IMR-90 (cell line): Measurements from ENCODE around the gene JAKMIP1. TPM values are rescaled to one million over a fixed set of nuclear protein-coding genes. Genes with fewer than 3 reads are reported as not detected.

Experiments
- ATAC-seq: fragments of 200-7000 bp; cut with Tn5 transposase; 2 replicates; pipeline ENCODE4 v1.9.1; 2020; ENCODE audit warnings: low read depth, mild to moderate bottlenecking, moderate library complexity
- BruUV-seq: library from RNA; stranded (reverse); fragments of 400-500 nt; replicated peaks from 2 replicates; lab custom pipeline; 2021; lab: Mats Ljungman, UMichigan
- CTCF ChIA-PET: fragments of 300-600 bp; formaldehyde crosslinking; extraction: SDS; loops from one replicate; lab custom pipeline; 2021; ENCODE audit warnings: antibody characterized with exemption; lab: Yijun Ruan, JAX
- POLR2A ChIA-PET: fragments of 300-600 bp; sonication (Branson Sonifier 250); formaldehyde crosslinking; loops from one replicate; lab custom pipeline; 2022; ENCODE audit warnings: antibody characterized with exemption; ENCODE audit not compliant: unreplicated experiment; lab: Charles Lee
- DNase-seq: peaks from one replicate; pipeline ENCODE4 v3.0.0; 2013
- H2AFZ ChIP-seq: replicated peaks from 2 replicates; pipeline ENCODE3; 2013; ENCODE audit warnings: low read length, mild to moderate bottlenecking; ENCODE audit not compliant: poor library complexity
- H2AK5ac ChIP-seq: 2 replicates; pipeline ENCODE4 v1.6.1; 2013; ENCODE audit warnings: low read depth, low read length, inconsistent platforms
- H2AK9ac ChIP-seq: replicated peaks from 2 replicates; pipeline ENCODE3; 2013; ENCODE audit warnings: mild to moderate bottlenecking, low read depth, low read length, moderate library complexity; ENCODE audit not compliant: poor library complexity
- H2BK120ac ChIP-seq: 2 replicates; pipeline ENCODE4 v1.6.1; 2013; ENCODE audit warnings: low read depth, low read length, inconsistent platforms
- H2BK15ac ChIP-seq: 3 replicates; pipeline ENCODE4 v1.6.1; 2013; ENCODE audit warnings: low read depth, low read length, inconsistent platforms
- H2BK20ac ChIP-seq: 2 replicates; pipeline ENCODE4 v1.6.1; 2013; ENCODE audit warnings: low read depth, mild to moderate bottlenecking, inconsistent platforms, low read length, moderate library complexity
- H2BK5ac ChIP-seq: 2 replicates; pipeline ENCODE4 v1.6.1; 2013; ENCODE audit warnings: mild to moderate bottlenecking, low read depth, low read length, inconsistent platforms; ENCODE audit not compliant: poor library complexity, severe bottlenecking
- H3K14ac ChIP-seq: replicated peaks from 2 replicates; pipeline ENCODE4 v1.6.1; 2013; ENCODE audit warnings: low read depth, low read length, inconsistent platforms
- H3K18ac ChIP-seq: 2 replicates; pipeline ENCODE4 v1.6.1; 2013; ENCODE audit warnings: low read depth, low read length, control low read depth
- H3K23ac ChIP-seq: 2 replicates; pipeline ENCODE4 v1.6.1; 2013; ENCODE audit warnings: low read depth, low read length, inconsistent platforms
- H3K27ac ChIP-seq: 2 replicates; pipeline ENCODE4 v1.5.1; 2013; ENCODE audit warnings: mild to moderate bottlenecking, control low read depth, low read length; ENCODE audit not compliant: insufficient read depth
- H3K27me3 ChIP-seq: 2 replicates; pipeline ENCODE4 v1.6.1; 2013; ENCODE audit warnings: low read length; ENCODE audit not compliant: control insufficient read depth, insufficient read depth
- H3K36me3 ChIP-seq: 2 replicates; pipeline ENCODE4 v1.6.1; 2013; ENCODE audit warnings: low read length, mixed read lengths; ENCODE audit not compliant: control insufficient read depth, insufficient read depth
- H3K4ac ChIP-seq: 2 replicates; pipeline ENCODE4 v1.6.1; 2013; ENCODE audit warnings: low read depth, low read length, inconsistent platforms
- H3K4me1 ChIP-seq: 2 replicates; pipeline ENCODE4 v1.6.1; 2013; ENCODE audit warnings: low read length, mixed read lengths; ENCODE audit not compliant: control insufficient read depth, insufficient read depth
- H3K4me2 ChIP-seq: 2 replicates; pipeline ENCODE4 v1.6.1; 2013; ENCODE audit warnings: low read depth, mild to moderate bottlenecking, control low read depth, low read length, moderate library complexity
- H3K4me3 ChIP-seq: 2 replicates; pipeline ENCODE4 v1.5.1; 2013; ENCODE audit warnings: low read depth, mild to moderate bottlenecking, control low read depth, low read length, moderate library complexity; ENCODE audit not compliant: insufficient read depth
- H3K56ac ChIP-seq: 2 replicates; pipeline ENCODE4 v1.6.1; 2013; ENCODE audit warnings: low read length, inconsistent platforms; ENCODE audit not compliant: insufficient read depth; ENCODE audit errors: extremely low read depth
- H3K79me1 ChIP-seq, 2 experiments: 2 replicates each; pipeline ENCODE4 v1.6.1; 2013; ENCODE audit warnings: low read length in 2 of 2, inconsistent platforms in 1 of 2, low read depth in 1 of 2
- H3K9ac ChIP-seq: 2 replicates; pipeline ENCODE4 v1.6.1; 2013; ENCODE audit warnings: low read depth, low read length, control low read depth
- H3K9me1 ChIP-seq: 2 replicates; pipeline ENCODE4 v1.6.1; 2013; ENCODE audit warnings: low read length, inconsistent platforms; ENCODE audit not compliant: insufficient read depth
- H3K9me3 ChIP-seq: 2 replicates; pipeline ENCODE4 v1.6.1; 2013; ENCODE audit warnings: low read length; ENCODE audit not compliant: control insufficient read depth, insufficient read depth
- H4K20me1 ChIP-seq: 2 replicates; pipeline ENCODE4 v1.6.1; 2013; ENCODE audit warnings: low read length, inconsistent platforms; ENCODE audit not compliant: insufficient read depth
- H4K5ac ChIP-seq: 2 replicates; pipeline ENCODE4 v1.6.1; 2013; ENCODE audit warnings: mild to moderate bottlenecking, low read depth, low read length, control low read depth
- H4K8ac ChIP-seq, 2 experiments: 2 replicates each; pipeline ENCODE4 v1.6.1; 2013; ENCODE audit warnings: low read depth in 2 of 2, low read length in 2 of 2, control low read depth in 1 of 2, inconsistent platforms in 1 of 2
- H4K91ac ChIP-seq: 2 replicates; pipeline ENCODE4 v1.6.1; 2013; ENCODE audit warnings: low read depth, low read length, inconsistent platforms; ENCODE audit not compliant: insufficient read depth
- CEBPB ChIP-seq: IDR thresholded peaks from 2 replicates; pipeline ENCODE4 v1.6.1; 2012; ENCODE audit warnings: low read depth, low read length, improper control_type of control experiment
- MAFK ChIP-seq: IDR thresholded peaks from 2 replicates; pipeline ENCODE4 v1.6.1; 2012; ENCODE audit warnings: low read depth, low read length, improper control_type of control experiment
- SMC3 ChIP-seq: fragments of 150-350 bp; IDR thresholded peaks from 2 replicates; pipeline ENCODE4 v1.6.1; 2016; ENCODE audit warnings: low read depth, mild to moderate bottlenecking, antibody characterized with exemption, low read length, moderate library complexity
- WGBS, 2 experiments: methylation state at CpG; one replicate each; pipeline versions ENCODE4 v1.1.5 to v1.1.7; 2013; ENCODE audit warnings: missing lambda C conversion rate in 2 of 2; ENCODE audit not compliant: insufficient read length in 1 of 2; ENCODE audit errors: extremely low coverage in 2 of 2; 5-methylcytosine and 5-hydroxymethylcytosine counted together
- dilution Hi-C: fragments of 300-500 bp; cut with HindIII; formaldehyde crosslinking; loops from one replicate; pipeline ENCODE4 v1.14.3; 2018; ENCODE audit warnings: low sequenced_read_pairs; ENCODE audit not compliant: unreplicated experiment
- in situ Hi-C: fragments of 300-500 bp; cut with MboI; formaldehyde crosslinking; loops from 3 replicates; pipeline ENCODE4 v1.14.3; 2019; ENCODE audit warnings: low sequenced_read_pairs, inconsistent platforms, mixed read lengths
- intact Hi-C: fragments of 100-400 bp; cut with micrococcal nuclease; formaldehyde crosslinking; loops from 2 replicates; pipeline ENCODE4 v1.10.0; 2022
- polyA plus RNA-seq, 3 experiments: library from polyadenylated mRNA; depleted of rRNA; stranded (reverse); fragments of >200 nt; gene quantifications; 2 replicates each; pipeline ENCODE4 v1.2.3, GENCODE V29; 2012; ENCODE audit warnings: low replicate concordance in 1 of 3
- total RNA-seq: library from RNA; depleted of rRNA; stranded (reverse); fragments of >200 nt; gene quantifications from 2 replicates; pipeline ENCODE4 v1.2.3, GENCODE V29; 2012
- TF ChIP-seq, protein P1 (sequence below): conservative IDR thresholded peaks from 2 replicates; pipeline ENCODE4 v1.5.1; 2012; ENCODE audit warnings: mild to moderate bottlenecking, low read depth, low read length, improper control_type of control experiment

The JAKMIP1 gene
- total and polyA plus RNA-seq, 2 of the 4 experiments (the other 2 are of a cell fraction), result not detected

DNA sequence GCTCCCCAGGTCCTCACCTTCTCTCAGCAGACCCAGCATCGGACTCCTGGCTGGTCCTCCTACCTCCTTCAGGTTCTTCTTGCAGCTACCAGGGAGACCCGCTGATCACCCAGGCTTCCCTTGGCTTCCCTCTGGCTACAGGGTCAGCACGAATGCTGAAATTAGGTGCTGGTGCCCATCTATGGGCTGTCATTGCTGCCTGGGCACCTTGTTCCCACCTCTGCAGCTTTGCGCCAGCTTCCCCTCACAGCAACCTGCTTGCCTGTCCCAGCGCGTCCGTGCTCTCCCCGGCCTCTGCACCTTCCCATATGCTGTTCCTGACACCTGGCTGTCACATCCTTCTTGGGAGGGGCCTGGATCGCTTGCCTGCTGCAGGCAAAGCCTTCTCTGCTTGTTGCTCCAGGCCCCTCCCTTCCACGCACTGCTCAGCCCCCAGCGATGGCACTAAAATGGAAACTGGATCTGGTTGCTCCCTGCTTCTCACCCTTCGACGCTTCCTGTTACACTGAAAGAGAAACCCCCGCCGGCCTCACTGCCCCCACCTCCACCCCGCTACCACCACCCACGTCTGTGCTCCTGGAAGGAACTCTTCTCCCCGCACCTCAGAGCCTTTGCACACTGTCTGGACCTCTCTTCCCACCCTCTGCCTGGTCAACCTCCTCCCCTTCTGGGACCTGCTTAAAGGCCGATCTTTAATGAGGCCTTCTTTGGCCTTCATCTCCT is 204.3 kb downstream of the JAKMIP1 start:
- H3K18ac ChIP-seq, result no peak overlapping the region
- H3K79me1 ChIP-seq, result no peaks in the 10 kb centered on the region
- no peaks in the 10 kb centered on the region for H4K20me1 ChIP-seq
- H2AK5ac ChIP-seq, result no peak overlapping the region
- no peak overlapping the region for H3K4me2 ChIP-seq
- no peak overlapping the region for H3K14ac ChIP-seq
- WGBS, 2 experiments, result 32% methylated on average over 8 of the region's 19 CpGs; no CpG with 5 or more reads in 1 of the 2 experiments
- H2BK120ac ChIP-seq, result no peak overlapping the region
- H3K56ac ChIP-seq, result no peak overlapping the region
- CTCF ChIA-PET, result no interaction called here
- DNase-seq, result no peak
- H4K8ac ChIP-seq, result no peak overlapping the region
- dilution Hi-C loops, result no loop called here
- H3K36me3 ChIP-seq, result no peaks in the 10 kb centered on the region
- no peak overlapping the region for H2AFZ ChIP-seq
- intact Hi-C loops, result no loop called here
- H2BK15ac ChIP-seq, result no peak overlapping the region
- ATAC-seq, result no peak
- no peak overlapping the region for H3K9ac ChIP-seq
- no peaks in the 10 kb centered on the region for H3K9me1 ChIP-seq
- H2AK9ac ChIP-seq, result no peak overlapping the region
- in situ Hi-C loops, result loop anchor here (10.0 kb wide), 1 partner anchor 329 kb away; no protein-coding TSS in a partner anchor
- no peak overlapping the region for H4K91ac ChIP-seq
- no peaks in the 10 kb centered on the region for H3K4me1 ChIP-seq
- H3K27ac ChIP-seq, result no peak overlapping the region
- H2BK5ac ChIP-seq, result no peak overlapping the region
- no peaks in the 10 kb centered on the region; the same call in 1 of the 2 replicates for H3K27me3 ChIP-seq
- H3K4ac ChIP-seq, result no peak overlapping the region
- no peak overlapping the region for H4K5ac ChIP-seq
- no peak for TF ChIP-seq CEBPB
- no peak for TF ChIP-seq SMC3
- TF ChIP-seq, protein P1, sequence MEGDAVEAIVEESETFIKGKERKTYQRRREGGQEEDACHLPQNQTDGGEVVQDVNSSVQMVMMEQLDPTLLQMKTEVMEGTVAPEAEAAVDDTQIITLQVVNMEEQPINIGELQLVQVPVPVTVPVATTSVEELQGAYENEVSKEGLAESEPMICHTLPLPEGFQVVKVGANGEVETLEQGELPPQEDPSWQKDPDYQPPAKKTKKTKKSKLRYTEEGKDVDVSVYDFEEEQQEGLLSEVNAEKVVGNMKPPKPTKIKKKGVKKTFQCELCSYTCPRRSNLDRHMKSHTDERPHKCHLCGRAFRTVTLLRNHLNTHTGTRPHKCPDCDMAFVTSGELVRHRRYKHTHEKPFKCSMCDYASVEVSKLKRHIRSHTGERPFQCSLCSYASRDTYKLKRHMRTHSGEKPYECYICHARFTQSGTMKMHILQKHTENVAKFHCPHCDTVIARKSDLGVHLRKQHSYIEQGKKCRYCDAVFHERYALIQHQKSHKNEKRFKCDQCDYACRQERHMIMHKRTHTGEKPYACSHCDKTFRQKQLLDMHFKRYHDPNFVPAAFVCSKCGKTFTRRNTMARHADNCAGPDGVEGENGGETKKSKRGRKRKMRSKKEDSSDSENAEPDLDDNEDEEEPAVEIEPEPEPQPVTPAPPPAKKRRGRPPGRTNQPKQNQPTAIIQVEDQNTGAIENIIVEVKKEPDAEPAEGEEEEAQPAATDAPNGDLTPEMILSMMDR, result no peak
- no peak for TF ChIP-seq MAFK
- no peak overlapping the region for H3K23ac ChIP-seq
- no peak overlapping the region for H3K4me3 ChIP-seq
- BruUV-seq, result no TSS peak
- no peak overlapping the region for H2BK20ac ChIP-seq
- POLR2A ChIA-PET, result no interaction called here
- H3K9me3 ChIP-seq, result no peaks in the 10 kb centered on the region
